HepG2 (cell line): ENCODE measurements around the gene RASAL1.

Experiments used
- TF ChIP-seq, protein P1 (sequence below): sonication (generic); formaldehyde crosslinking; conservative IDR thresholded peaks from 2 replicates; pipeline ENCODE4 v1.4.0; 2020; ENCODE audit warnings: missing genetic modification reagents
- TF ChIP-seq, protein P2 (sequence below): sonication (generic); formaldehyde crosslinking; IDR thresholded peaks from 2 replicates; pipeline ENCODE4 v1.4.0; 2020; ENCODE audit warnings: missing genetic modification reagents
- TF ChIP-seq, protein P3 (sequence below): sonication (generic); formaldehyde crosslinking; IDR thresholded peaks from 2 replicates; pipeline ENCODE4 v1.9.0; 2021; ENCODE audit warnings: missing genetic modification reagents, mild to moderate bottlenecking, borderline replicate concordance

DNA sequence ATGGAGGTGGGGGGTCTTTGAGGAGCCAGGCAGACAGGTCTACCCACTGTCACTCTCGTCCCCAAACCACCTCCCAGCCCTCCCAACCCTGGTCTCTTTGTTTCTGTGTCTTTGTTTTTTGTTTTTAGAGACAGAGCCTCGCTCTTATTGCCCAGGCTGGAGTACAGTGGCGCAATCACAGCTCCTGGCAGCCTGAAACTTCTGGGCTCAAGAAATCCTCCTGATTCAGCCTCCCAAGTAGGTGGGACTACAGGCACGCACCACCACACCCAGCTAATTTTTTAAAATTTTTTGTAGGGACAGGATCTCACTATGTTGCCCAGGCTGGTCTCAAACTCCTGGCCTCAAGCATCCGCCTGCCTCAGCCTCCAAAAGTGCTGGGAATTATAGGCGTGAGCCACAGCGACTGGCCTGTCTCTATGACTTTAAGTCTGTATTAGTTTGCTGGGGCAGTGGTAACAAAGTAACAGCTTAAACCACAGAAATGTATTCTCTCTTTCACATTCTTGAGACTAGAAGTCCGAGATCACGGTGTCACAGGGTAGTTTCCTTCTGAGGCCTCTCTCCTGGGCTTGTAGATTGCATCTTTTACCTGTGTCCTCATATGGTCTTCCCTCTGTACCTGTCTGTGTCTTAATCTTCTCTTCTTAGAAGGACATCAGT lies 52.9 kb downstream of the RASAL1 start:
- TF ChIP-seq, protein P1, sequence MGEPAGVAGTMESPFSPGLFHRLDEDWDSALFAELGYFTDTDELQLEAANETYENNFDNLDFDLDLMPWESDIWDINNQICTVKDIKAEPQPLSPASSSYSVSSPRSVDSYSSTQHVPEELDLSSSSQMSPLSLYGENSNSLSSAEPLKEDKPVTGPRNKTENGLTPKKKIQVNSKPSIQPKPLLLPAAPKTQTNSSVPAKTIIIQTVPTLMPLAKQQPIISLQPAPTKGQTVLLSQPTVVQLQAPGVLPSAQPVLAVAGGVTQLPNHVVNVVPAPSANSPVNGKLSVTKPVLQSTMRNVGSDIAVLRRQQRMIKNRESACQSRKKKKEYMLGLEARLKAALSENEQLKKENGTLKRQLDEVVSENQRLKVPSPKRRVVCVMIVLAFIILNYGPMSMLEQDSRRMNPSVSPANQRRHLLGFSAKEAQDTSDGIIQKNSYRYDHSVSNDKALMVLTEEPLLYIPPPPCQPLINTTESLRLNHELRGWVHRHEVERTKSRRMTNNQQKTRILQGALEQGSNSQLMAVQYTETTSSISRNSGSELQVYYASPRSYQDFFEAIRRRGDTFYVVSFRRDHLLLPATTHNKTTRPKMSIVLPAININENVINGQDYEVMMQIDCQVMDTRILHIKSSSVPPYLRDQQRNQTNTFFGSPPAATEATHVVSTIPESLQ (CRISPR knock-in tag) = no peak
- TF ChIP-seq, protein P2, sequence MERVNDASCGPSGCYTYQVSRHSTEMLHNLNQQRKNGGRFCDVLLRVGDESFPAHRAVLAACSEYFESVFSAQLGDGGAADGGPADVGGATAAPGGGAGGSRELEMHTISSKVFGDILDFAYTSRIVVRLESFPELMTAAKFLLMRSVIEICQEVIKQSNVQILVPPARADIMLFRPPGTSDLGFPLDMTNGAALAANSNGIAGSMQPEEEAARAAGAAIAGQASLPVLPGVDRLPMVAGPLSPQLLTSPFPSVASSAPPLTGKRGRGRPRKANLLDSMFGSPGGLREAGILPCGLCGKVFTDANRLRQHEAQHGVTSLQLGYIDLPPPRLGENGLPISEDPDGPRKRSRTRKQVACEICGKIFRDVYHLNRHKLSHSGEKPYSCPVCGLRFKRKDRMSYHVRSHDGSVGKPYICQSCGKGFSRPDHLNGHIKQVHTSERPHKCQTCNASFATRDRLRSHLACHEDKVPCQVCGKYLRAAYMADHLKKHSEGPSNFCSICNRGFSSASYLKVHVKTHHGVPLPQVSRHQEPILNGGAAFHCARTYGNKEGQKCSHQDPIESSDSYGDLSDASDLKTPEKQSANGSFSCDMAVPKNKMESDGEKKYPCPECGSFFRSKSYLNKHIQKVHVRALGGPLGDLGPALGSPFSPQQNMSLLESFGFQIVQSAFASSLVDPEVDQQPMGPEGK (CRISPR knock-in tag) = no peak
- TF ChIP-seq, protein P3, sequence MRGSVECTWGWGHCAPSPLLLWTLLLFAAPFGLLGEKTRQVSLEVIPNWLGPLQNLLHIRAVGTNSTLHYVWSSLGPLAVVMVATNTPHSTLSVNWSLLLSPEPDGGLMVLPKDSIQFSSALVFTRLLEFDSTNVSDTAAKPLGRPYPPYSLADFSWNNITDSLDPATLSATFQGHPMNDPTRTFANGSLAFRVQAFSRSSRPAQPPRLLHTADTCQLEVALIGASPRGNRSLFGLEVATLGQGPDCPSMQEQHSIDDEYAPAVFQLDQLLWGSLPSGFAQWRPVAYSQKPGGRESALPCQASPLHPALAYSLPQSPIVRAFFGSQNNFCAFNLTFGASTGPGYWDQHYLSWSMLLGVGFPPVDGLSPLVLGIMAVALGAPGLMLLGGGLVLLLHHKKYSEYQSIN (CRISPR knock-in tag) = no peak
